ENCODE data around the gene ZCCHC3.

Gene ZCCHC3

GRCh38 chr20:346640-347316 lies 49.4 kb downstream of the ZCCHC3 start, which contains the start of gene NRSN2:
Gene NRSN2, plus strand, starts transcription at chr20:347111. Its CDS starts 2,533 bp downstream, at chr20:349644.
- DNase-seq (ENCODE audit: low read depth) = peak; percentile 60

GRCh38 chr20:347317-347639 lies 49.9 kb downstream of the ZCCHC3 start:
- DNase-seq (ENCODE audit: low read depth) = no peak

- peak; percentile 96 for DNase-seq (ENCODE audit: low read depth)
Measured at GRCh38 chr20:347640-348484, 50.5 kb downstream of the ZCCHC3 start.

- DNase-seq (ENCODE audit: low read depth) = no peak
Measured at GRCh38 chr20:348972-349841, 51.8 kb downstream of the ZCCHC3 start.

Measured in fibroblast of gingiva (primary cell).